GM18907 (cell line): Measurements from ENCODE around the gene SCN9A.
"Not testable (repeated sequence)": the region's sequence is repeated elsewhere in the genome, so short reads cannot be mapped to it uniquely, and the experiment has no call there.

Source experiments
- ATAC-seq: cut with Tn5 transposase; IDR thresholded peaks from one replicate; pipeline ENCODE4 v1.9.1; 2021; ENCODE audit warnings: mild to moderate bottlenecking, moderate library complexity; ENCODE audit not compliant: unreplicated experiment

Gene SCN9A

GRCh38 chr2:166256896-166257295, 118.8 kb downstream of the SCN9A start:
- ATAC-seq = no peak

DNA sequence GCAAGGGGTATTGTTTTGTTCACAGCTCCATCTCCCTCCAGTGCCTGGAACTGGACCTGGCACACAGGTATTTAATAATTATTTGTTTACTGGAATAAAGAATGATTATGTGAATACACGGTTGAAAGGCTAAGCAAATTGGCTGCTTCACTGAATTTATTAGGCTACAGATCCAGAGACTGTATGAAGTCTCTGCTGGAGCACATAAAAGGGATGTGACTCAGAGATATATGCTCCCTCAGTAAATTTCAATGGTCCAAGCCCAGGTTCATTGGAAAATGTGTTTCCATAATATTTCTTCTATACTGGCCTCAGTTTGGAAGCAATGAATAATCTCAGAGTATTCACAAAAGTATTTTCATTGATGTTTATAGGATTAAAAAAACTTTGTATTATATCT, 126.4 kb downstream of the SCN9A start:
- ATAC-seq = no peak

- no peak for ATAC-seq
Observed at GRCh38 chr2:166246901-166247300, 128.8 kb downstream of the SCN9A start.

- ATAC-seq = no peak
Observed at GRCh38 chr2:166242309-166242708, 133.4 kb downstream of the SCN9A start.

- no peak for ATAC-seq
Observed at GRCh38 chr2:166240387-166241313, 135.1 kb downstream of the SCN9A start.

DNA sequence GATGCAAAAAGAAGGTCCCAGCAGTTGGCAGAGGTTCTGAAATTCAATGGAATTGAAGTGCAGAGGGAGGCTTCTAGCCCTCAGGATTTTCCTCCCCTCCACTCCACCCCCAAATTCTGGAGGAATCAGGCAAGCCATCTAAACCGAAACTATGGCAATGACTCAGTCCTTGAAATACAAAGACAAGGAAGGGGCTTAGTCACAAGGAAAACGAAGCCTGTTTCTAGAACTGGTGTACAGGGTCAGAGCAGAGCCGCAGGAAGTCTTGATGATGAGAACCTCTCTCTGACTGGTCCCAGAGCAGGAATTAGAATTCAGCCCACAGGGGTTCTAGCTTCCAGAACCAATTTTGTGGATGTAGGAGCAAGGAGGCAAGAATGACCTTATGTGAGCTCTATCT, 136.2 kb downstream of the SCN9A start:
- ATAC-seq = no peak

DNA sequence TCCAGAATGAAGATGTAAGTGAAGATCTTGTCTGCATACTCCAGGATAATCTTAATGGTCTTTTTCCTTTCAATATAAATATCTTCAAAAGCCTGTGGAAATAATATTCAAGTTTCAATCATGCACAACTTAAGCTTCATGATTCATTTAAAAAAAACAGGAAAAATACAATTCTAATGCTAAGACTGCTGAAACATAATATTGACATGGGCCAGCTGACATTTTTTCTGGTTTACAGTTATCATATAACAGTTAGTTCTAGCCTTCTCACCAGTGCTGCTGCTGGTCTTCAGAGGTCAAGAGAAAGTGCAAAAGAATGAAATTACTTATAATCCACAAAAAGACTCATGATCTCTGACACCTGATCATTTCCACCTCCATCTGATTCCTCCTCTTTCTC, 137.6 kb downstream of the SCN9A start:
- no peak for ATAC-seq

DNA sequence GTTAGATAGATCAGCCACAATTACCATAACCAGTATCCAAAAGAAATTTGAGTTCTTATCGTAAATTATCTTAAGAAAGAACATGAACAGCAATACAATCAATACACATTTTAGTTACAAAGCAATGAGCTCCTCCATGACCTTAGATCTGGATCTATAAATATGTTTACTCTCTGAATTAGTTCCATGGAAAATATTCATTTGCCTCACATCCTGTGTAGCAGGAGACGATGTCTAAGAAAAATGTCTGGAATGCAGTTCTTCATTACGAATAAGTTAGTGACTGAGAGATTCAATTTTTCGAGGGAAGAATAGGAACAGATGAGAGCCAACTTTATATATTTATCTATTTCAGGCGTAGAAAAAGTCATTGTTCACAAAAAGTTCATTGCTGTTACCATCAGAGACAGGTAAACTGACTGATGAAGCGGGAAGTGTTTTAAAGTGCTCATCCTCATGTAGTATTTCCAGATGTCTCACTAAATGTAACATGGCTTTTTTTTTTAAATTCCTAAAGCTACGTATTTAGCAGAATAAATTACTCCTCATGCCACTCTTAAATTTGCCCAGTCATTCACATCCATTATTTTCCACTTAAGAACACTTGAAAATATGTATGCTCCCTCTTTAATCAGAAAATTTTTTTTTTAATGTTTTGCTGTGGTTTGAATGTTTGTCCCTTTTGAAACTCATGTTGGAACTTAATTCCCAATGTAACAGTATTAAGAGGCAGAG, 141.5 kb downstream of the SCN9A start:
- ATAC-seq = no peak

GRCh38 chr2:166233244-166233643, 142.5 kb downstream of the SCN9A start:
- no peak for ATAC-seq

GRCh38 chr2:166230724-166231070, 145.0 kb downstream of the SCN9A start:
- no peak for ATAC-seq

GRCh38 chr2:166230024-166230723, 145.6 kb downstream of the SCN9A start:
- no peak for ATAC-seq

DNA sequence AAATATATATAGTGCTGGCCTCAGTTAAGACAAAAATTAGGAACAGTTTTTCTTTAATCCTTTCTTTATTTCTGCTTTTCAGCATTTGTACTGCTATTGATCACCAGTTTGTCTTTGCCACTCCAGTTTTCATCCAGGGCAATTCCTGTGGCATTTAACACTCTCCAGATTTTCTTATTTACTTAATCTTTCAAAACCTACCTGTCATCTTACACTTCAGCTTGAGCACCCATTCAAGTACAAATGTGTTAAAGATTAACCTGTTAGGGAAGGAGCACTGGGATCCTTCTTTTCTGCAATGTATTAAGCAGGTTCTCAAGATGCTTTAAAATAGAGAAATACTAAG, 146.1 kb downstream of the SCN9A start:
- no peak for ATAC-seq

DNA sequence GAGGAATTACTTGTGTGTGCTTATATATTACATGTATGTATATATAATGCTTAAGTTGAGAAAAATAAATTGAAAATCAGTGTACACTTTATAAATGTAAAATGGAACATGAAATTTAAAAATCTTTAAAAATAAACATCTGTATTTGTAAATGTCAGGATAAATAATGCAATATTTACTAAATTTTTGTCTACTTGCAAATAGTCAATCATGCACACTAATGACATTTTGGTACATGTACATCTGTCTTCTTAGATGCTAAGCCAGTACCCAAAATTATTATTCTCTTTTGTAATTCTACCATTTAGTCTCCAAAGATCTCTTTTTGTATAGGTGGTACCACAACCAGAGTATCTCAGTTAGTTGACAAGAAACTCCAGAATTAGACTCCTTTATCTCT, 151.5 kb downstream of the SCN9A start:
- ATAC-seq = no peak

GRCh38 chr2:166223298-166223697, 152.4 kb downstream of the SCN9A start:
- no peak for ATAC-seq

- no peak for ATAC-seq
Observed at GRCh38 chr2:166211079-166211478, 164.7 kb downstream of the SCN9A start.

- ATAC-seq = not testable (repeated sequence)
Observed at GRCh38 chr2:166209944-166210343, 165.8 kb downstream of the SCN9A start.

- ATAC-seq = not testable (repeated sequence)
Observed at GRCh38 chr2:166209367-166209766, 166.4 kb downstream of the SCN9A start.

DNA sequence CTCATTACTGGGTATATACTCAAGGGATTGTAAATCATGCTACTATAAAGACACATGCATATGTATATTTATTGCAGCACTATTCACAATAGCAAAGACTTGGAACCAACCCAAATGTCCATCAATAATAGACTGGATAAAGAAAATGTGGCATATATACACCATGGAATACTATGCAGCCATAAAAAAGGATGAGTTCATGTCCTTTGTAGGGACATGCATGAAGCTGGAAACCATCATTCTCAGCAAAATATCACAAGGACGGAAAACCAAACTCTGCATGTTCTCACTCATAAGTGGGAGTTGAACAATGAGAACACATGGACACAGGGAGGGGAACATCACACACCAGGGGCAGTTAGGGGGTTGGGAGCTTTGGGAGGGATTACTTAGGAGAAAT, 169.6 kb downstream of the SCN9A start:
- not testable (repeated sequence) for ATAC-seq

DNA sequence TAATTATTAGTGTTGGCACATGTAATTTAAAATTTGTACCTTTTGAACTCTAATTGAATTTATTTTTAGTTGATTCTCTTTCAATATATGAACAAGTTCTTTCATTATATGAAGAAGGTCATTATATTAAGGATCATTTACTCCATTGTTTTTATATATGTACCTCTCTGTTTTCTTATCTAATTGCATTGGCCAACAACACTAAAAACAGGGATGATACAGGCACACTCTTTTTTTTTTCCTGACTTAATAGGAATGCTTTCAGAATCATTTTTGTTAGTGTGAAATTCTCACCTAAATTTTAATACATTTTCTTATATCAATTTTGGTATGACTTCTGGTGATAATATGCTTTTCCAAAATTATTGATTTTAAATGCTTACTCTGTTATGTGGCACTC, 173.0 kb downstream of the SCN9A start:
- no peak for ATAC-seq

DNA sequence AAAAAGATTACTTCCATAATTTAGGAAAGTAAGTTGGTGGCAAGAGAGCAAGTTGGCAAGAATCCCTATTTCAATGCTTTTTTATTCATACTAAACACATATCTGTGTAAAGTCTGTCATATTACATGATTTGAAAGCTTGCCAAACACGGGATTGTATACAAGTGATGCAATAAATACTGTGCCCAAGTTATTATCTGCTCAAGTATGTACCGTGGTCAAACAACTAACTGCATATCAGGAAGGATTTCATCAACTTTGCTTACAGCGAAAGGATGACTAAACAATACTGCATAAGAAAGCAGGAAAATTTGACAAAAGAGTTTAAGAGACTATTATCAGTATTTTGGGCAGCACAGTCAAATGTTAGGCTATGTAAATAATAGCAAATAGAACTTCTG, 178.3 kb downstream of the SCN9A start:
- ATAC-seq = no peak

DNA sequence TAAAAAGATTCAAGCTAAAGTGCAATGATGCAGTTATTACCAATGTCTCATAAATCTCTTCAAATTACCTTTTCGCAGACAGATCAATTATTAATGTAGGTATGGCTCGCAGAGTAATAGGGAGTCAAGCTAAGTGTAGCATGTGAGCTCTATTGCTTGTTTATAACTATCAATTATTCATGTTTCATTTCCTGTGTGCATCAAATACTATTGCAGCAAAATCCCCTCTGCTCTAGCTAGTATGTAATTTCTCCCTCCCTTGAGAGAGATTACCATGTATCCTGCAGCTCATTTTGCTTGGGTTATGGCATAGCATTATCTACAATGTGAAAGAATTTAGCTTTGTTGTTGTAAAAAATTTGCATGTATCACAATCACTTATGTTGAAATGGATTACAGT, 182.3 kb downstream of the SCN9A start:
- ATAC-seq = no peak

GRCh38 chr2:166188084-166188483, 187.7 kb downstream of the SCN9A start:
- no peak for ATAC-seq
